ENCODE results near the gene STXBP4. TPM values are rescaled to one million over a fixed set of nuclear protein-coding genes. Genes with fewer than 3 reads are reported as not detected.

The STXBP4 gene, protein sequence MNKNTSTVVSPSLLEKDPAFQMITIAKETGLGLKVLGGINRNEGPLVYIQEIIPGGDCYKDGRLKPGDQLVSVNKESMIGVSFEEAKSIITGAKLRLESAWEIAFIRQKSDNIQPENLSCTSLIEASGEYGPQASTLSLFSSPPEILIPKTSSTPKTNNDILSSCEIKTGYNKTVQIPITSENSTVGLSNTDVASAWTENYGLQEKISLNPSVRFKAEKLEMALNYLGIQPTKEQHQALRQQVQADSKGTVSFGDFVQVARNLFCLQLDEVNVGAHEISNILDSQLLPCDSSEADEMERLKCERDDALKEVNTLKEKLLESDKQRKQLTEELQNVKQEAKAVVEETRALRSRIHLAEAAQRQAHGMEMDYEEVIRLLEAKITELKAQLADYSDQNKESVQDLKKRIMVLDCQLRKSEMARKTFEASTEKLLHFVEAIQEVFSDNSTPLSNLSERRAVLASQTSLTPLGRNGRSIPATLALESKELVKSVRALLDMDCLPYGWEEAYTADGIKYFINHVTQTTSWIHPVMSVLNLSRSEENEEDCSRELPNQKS
- total RNA-seq: 128 TPM

DNA sequence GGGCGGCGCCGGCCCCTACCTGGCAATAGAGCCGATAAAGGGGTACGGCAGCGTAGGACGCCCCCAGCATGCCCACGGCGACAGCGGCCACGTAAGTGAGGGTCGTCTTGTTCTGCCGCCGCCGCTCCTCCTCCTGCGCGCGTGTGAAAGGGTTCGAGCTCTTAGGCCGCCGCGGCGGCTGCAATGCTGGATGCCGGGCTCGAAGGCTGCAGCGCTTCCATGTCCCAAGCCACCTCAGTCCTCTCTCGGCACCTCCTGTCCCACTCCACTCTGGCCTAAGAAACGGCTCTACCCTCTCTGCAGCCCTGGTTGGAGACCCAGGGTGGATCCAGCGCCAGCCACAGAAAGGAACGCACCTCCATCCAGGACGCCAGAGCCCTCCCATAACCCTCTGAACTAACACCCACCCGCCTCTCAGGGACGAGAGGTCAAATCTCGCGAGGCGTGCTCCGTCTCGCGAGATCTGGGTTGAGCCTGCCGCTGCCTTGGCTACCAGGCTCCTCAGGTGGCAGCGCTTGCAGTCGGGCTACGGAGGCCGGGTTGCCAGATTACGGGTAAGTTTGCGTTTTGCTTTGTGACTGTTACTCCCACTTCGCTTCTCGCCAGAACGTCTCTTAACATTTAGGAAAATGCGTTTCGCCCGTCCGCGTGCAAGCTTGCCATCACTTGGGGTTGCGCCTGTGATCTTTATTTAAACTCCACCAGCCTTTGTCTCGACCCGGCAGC is at the start of gene STXBP4, which contains the start of gene COX11:
Gene STXBP4 (plus strand): TSS at position 504 of the 726 bp plus-strand sequence. CDS start 17,455 bp downstream, outside the sequence.
Gene COX11 (minus strand): TSS at position 393 of the 726 bp plus-strand sequence. CDS start 8 bp downstream, at position 385.

Other genes starting within 250 kb of the STXBP4 start
- 61.0 TPM for gene TOM1L1, start 67.9 kb upstream of the STXBP4 start, total RNA-seq
- gene COX11, start 111 bp upstream of the STXBP4 start, total RNA-seq: 86.3 TPM